ENCODE data around the gene C2.

The C2 gene

DNA sequence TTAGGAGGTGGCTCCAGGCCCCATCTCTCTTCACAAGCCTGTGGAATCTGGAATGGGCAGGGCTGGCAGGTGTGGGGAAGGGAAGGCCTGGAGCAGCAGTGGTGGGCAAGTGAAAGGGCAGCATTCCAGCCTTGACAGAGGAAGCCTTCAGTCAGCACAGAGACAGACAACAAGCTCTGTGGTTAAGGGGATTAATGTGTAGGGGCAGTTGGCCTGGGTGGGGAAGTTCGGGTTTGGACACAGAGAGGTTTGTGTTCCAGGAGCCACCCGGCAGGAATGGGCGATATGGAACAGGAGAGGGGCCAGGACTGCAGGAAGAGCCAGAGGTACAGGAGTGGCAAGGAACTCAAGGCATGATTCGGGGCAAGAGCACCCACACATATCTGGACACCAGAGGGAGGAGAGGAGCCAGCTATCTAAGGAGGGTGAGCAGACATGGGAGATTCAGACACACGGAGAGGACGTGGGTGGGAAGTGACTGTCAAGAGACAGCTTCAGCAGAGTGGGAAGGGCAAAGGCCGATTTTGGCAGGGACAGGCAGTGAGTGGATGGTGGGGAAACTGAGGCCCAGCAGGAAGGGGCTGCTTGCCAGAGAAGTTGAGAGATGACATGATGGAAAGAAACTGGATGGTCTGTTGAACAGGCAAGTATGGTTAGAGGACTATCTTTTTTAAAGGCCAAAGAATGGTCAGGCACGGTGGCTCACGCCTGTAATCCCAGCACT, 46.2 kb upstream of the C2 start:
- no peak for DNase-seq (ENCODE audit: low read depth)
- no peak overlapping the region for H3K4me3 ChIP-seq (ENCODE audit: low read depth, low read length)
- TF ChIP-seq, protein P1, sequence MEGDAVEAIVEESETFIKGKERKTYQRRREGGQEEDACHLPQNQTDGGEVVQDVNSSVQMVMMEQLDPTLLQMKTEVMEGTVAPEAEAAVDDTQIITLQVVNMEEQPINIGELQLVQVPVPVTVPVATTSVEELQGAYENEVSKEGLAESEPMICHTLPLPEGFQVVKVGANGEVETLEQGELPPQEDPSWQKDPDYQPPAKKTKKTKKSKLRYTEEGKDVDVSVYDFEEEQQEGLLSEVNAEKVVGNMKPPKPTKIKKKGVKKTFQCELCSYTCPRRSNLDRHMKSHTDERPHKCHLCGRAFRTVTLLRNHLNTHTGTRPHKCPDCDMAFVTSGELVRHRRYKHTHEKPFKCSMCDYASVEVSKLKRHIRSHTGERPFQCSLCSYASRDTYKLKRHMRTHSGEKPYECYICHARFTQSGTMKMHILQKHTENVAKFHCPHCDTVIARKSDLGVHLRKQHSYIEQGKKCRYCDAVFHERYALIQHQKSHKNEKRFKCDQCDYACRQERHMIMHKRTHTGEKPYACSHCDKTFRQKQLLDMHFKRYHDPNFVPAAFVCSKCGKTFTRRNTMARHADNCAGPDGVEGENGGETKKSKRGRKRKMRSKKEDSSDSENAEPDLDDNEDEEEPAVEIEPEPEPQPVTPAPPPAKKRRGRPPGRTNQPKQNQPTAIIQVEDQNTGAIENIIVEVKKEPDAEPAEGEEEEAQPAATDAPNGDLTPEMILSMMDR (IDR thresholded peaks at IDR 0.05; ENCODE audit: insufficient read depth, low read depth, low read length, missing control alignments): no peak

DNA sequence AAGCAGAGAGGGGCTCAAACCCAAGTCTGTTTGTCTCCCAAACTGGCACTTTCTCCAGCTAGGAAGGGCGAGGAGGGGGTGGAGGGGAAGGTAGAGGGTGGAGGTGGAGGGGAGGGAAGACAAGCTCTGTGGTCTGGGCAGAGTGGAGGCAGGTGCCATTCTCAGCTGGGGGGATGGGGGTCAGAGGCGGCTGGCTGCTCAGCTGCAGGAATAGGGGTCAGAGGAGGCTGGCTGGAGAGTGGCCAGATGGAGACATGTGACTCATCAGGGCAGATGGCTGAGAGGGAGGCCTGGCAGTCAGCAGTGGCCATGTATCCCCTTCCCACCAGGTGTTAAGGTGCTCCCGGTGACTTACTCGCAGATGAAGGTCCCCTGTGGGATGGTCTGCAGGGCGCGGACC, 45.2 kb upstream of the C2 start:
- no peak for DNase-seq (ENCODE audit: low read depth)
- TF ChIP-seq, protein P1 (IDR thresholded peaks at IDR 0.05; ENCODE audit: insufficient read depth, low read depth, low read length, missing control alignments): no peak
- no peak overlapping the region for H3K4me3 ChIP-seq (ENCODE audit: low read depth, low read length)

- TF ChIP-seq, protein P1 (IDR thresholded peaks at IDR 0.05; ENCODE audit: insufficient read depth, low read depth, low read length, missing control alignments): no peak
- no peak for DNase-seq (ENCODE audit: low read depth)
- H3K4me3 ChIP-seq (ENCODE audit: low read depth, low read length): no peak overlapping the region
Measured at GRCh38 chr6:31883676-31884075, 43.8 kb upstream of the C2 start.

- TF ChIP-seq, protein P1 (IDR thresholded peaks at IDR 0.05; ENCODE audit: insufficient read depth, low read depth, low read length, missing control alignments): no peak
Measured at GRCh38 chr6:31884528-31885035, 42.9 kb upstream of the C2 start.

GRCh38 chr6:31886541-31886991, 41.0 kb upstream of the C2 start:
- H3K4me3 ChIP-seq (ENCODE audit: low read depth, low read length): no peak overlapping the region
- TF ChIP-seq, protein P1 (IDR thresholded peaks at IDR 0.05; ENCODE audit: insufficient read depth, low read depth, low read length, missing control alignments): no peak
- no peak for DNase-seq (ENCODE audit: low read depth)

More at GRCh38 chr6:31884528-31885035, 42.9 kb upstream of the C2 start:
- DNase-seq (ENCODE audit: low read depth): no peak
- no peak overlapping the region for H3K4me3 ChIP-seq (ENCODE audit: low read depth, low read length)

DNA sequence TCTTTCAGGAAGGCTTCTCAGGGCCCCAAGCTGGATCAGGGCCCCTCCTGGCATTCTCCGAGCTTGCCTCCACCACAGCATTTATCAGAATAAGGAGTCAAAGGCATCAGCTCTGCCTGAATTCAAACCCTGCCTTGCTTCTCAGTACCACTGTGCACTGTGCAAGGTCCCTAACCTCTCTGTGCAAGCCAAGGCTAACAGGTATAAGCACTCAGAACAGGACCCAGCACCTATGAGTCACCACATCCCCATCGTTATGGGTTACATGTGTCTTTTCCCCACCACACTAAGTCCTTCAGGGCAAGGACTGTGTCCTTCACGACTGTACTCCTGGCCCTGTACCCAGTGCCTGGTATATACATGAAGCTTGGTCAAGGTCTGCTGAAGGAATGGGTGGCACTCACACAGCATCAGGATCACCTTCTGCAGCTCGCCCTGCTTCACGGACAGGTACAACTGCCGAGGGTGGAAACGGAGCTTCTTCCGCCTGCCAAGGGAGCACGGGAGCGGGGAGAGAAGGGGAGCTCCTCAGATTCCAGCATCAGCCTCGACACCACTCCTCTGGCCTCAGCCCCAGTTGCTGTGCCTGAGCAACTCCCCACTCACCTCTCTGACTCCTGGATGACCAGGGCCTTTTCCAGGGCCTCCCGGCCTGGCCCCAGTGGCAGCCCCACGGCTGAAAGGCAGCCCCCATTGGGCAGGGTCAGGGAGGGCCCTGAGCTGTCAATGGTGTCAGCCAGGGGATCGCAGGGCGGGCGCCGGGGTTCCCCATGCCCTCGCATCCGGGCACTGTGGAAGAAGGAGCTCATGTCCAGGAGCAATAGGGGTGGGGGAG, 40.1 kb upstream of the C2 start:
- H3K4me3 ChIP-seq (ENCODE audit: low read depth, low read length): no peak overlapping the region
- no peak for DNase-seq (ENCODE audit: low read depth)
- TF ChIP-seq, protein P1 (IDR thresholded peaks at IDR 0.05; ENCODE audit: insufficient read depth, low read depth, low read length, missing control alignments): no peak
